GM12865 (cell line): ENCODE results near the gene HLA-DPA1.
"Not testable (repeated sequence)": the region's sequence is repeated elsewhere in the genome, so short reads cannot be mapped to it uniquely, and the experiment has no call there.

Source experiments
- DNase-seq: peaks from one replicate; pipeline ENCODE4 v3.0.0; 2010; ENCODE audit warnings: low read depth
- H3K4me3 ChIP-seq: 2 replicates; pipeline ENCODE4 v1.5.1; 2011; ENCODE audit warnings: mild to moderate bottlenecking, low read depth, low read length, control low read depth
- CTCF ChIP-seq: IDR thresholded peaks from 2 replicates; pipeline ENCODE4 v1.5.1; 2011; ENCODE audit warnings: low read length, control low read depth, low read depth, inconsistent platforms; ENCODE audit not compliant: insufficient read depth; ENCODE audit errors: missing control alignments

The HLA-DPA1 gene

GRCh38 chr6:33066917-33067521 is 6.4 kb downstream of the HLA-DPA1 start:
- no peak for DNase-seq
- H3K4me3 ChIP-seq = no peak overlapping the region
- TF ChIP-seq CTCF = no peak

GRCh38 chr6:33065312-33065711 is 8.1 kb downstream of the HLA-DPA1 start:
- no peak for DNase-seq
- H3K4me3 ChIP-seq = no peak overlapping the region

GRCh38 chr6:33064723-33065122 is 8.7 kb downstream of the HLA-DPA1 start:
- no peak for TF ChIP-seq CTCF
- no peak overlapping the region for H3K4me3 ChIP-seq
- DNase-seq = no peak

More at GRCh38 chr6:33065312-33065711, 8.1 kb downstream of the HLA-DPA1 start:
- TF ChIP-seq CTCF = no peak

GRCh38 chr6:33063435-33063834 is 10.0 kb downstream of the HLA-DPA1 start:
- not testable (repeated sequence) for DNase-seq, H3K4me3 ChIP-seq

- DNase-seq = peak; percentile 86
- no peak overlapping the region for H3K4me3 ChIP-seq
- no peak for TF ChIP-seq CTCF
Observed at GRCh38 chr6:33061987-33062386, 11.5 kb downstream of the HLA-DPA1 start.

GRCh38 chr6:33057222-33058150 is 16.0 kb downstream of the HLA-DPA1 start:
- no peak for DNase-seq
- no peak overlapping the region for H3K4me3 ChIP-seq
- no peak for TF ChIP-seq CTCF

GRCh38 chr6:33053230-33053629 is 20.2 kb downstream of the HLA-DPA1 start:
- H3K4me3 ChIP-seq = no peak overlapping the region
- no peak for DNase-seq
- no peak for TF ChIP-seq CTCF
